Nephron progenitor cell (in vitro differentiated cells): ENCODE results near the gene FLT1.

Source experiments
- DNase-seq: peaks from one replicate; pipeline ENCODE4 v3.0.0; 2021
- H3K27ac Mint-ChIP-seq: 2 replicates; pipeline ENCODE4 v1.8.0; 2021; ENCODE audit warnings: mild to moderate bottlenecking, moderate library complexity, mixed read lengths
- H3K27me3 Mint-ChIP-seq: 2 replicates; pipeline ENCODE4 v1.8.0; 2021; ENCODE audit warnings: mild to moderate bottlenecking, low read depth, mixed read lengths; ENCODE audit not compliant: poor library complexity
- H3K36me3 Mint-ChIP-seq: 2 replicates; pipeline ENCODE4 v1.8.0; 2021; ENCODE audit warnings: low read depth, mixed read lengths
- H3K4me1 Mint-ChIP-seq: 2 replicates; pipeline ENCODE4 v1.8.0; 2021; ENCODE audit warnings: mixed read lengths
- H3K4me3 Mint-ChIP-seq: 2 replicates; pipeline ENCODE4 v1.8.0; 2021; ENCODE audit warnings: mild to moderate bottlenecking, moderate library complexity, mixed read lengths
- H3K9me3 Mint-ChIP-seq: 2 replicates; pipeline ENCODE4 v1.8.0; 2021; ENCODE audit warnings: mild to moderate bottlenecking, moderate library complexity, mixed read lengths
- CTCF ChIP-seq: fragments of 200-600 bp; sonication (generic); IDR thresholded peaks from 2 replicates; pipeline ENCODE4 v1.5.0; 2021; ENCODE audit warnings: antibody characterized with exemption

The FLT1 gene

GRCh38 chr13:28531077-28531844 is 36.3 kb upstream of the FLT1 start:
- Mint-ChIP-seq H3K36me3 (no peaks in the 10 kb centered on the region), H3K4me3 (no peak overlapping the region), H3K4me1 (peaks cover 6% of the 10 kb centered on the region), H3K9me3 (peaks cover 5% of the 10 kb centered on the region), H3K27ac (no peak overlapping the region), H3K27me3 (peaks cover 50% of the 10 kb centered on the region)
- TF ChIP-seq CTCF: no peak
- DNase-seq: peak; percentile 53

- Mint-ChIP-seq H3K4me1 (peaks cover 6% of the 10 kb centered on the region), H3K4me3 (no peak overlapping the region), H3K27me3 (peaks cover 52% of the 10 kb centered on the region), H3K27ac (no peak overlapping the region), H3K36me3 (no peaks in the 10 kb centered on the region), H3K9me3 (no peaks in the 10 kb centered on the region)
- no peak for DNase-seq
- TF ChIP-seq CTCF: no peak
These were observed 35.8 kb upstream of the FLT1 start for GRCh38 chr13:28530729-28531076.

GRCh38 chr13:28529836-28530235 is 34.9 kb upstream of the FLT1 start:
- no peak for DNase-seq
- Mint-ChIP-seq H3K27ac (no peak overlapping the region), H3K4me1 (peaks cover 6% of the 10 kb centered on the region), H3K36me3 (no peaks in the 10 kb centered on the region), H3K4me3 (no peak overlapping the region), H3K27me3 (peaks cover 48% of the 10 kb centered on the region), H3K9me3 (no peaks in the 10 kb centered on the region)
- no peak for TF ChIP-seq CTCF

- no peak for TF ChIP-seq CTCF
- no peak overlapping the region for H3K4me3 Mint-ChIP-seq
- peaks cover 42% of the 10 kb centered on the region for H3K27me3 Mint-ChIP-seq
- no peaks in the 10 kb centered on the region for H3K9me3 Mint-ChIP-seq
- DNase-seq: no peak
- H3K4me1 Mint-ChIP-seq: peaks cover 6% of the 10 kb centered on the region
- no peak overlapping the region for H3K27ac Mint-ChIP-seq
- H3K36me3 Mint-ChIP-seq: no peaks in the 10 kb centered on the region
These were observed 33.9 kb upstream of the FLT1 start for GRCh38 chr13:28528848-28529247.

GRCh38 chr13:28528388-28528787 is 33.5 kb upstream of the FLT1 start:
- no peaks in the 10 kb centered on the region for H3K9me3 Mint-ChIP-seq
- TF ChIP-seq CTCF: no peak
- no peak for DNase-seq
- H3K36me3 Mint-ChIP-seq: no peaks in the 10 kb centered on the region
- H3K27me3 Mint-ChIP-seq: peaks cover 37% of the 10 kb centered on the region
- no peak overlapping the region for H3K27ac Mint-ChIP-seq
- H3K4me3 Mint-ChIP-seq: no peak overlapping the region
- H3K4me1 Mint-ChIP-seq: peaks cover 6% of the 10 kb centered on the region

- no peak overlapping the region for H3K27ac Mint-ChIP-seq
- DNase-seq: no peak
- no peaks in the 10 kb centered on the region for H3K9me3 Mint-ChIP-seq
- peaks cover 6% of the 10 kb centered on the region for H3K4me1 Mint-ChIP-seq
- peaks cover 29% of the 10 kb centered on the region for H3K27me3 Mint-ChIP-seq
- no peaks in the 10 kb centered on the region for H3K36me3 Mint-ChIP-seq
- TF ChIP-seq CTCF: no peak
- H3K4me3 Mint-ChIP-seq: no peak overlapping the region
These were observed 32.7 kb upstream of the FLT1 start for GRCh38 chr13:28527629-28528028.
